KBM-7 (cell line): ENCODE results near the gene INTS7.

Source experiments
- DNase-seq: peaks from one replicate; pipeline ENCODE4 v3.0.0-alpha.2; 2015
- in situ Hi-C: fragments of 300-500 bp; cut with MboI; formaldehyde crosslinking; loops from 2 replicates; pipeline ENCODE4 v1.14.3; 2020; ENCODE audit warnings: low sequenced_read_pairs, low pct_unique_long_range_greater_than_20kb, mixed read lengths

INTS7 gene, protein sequence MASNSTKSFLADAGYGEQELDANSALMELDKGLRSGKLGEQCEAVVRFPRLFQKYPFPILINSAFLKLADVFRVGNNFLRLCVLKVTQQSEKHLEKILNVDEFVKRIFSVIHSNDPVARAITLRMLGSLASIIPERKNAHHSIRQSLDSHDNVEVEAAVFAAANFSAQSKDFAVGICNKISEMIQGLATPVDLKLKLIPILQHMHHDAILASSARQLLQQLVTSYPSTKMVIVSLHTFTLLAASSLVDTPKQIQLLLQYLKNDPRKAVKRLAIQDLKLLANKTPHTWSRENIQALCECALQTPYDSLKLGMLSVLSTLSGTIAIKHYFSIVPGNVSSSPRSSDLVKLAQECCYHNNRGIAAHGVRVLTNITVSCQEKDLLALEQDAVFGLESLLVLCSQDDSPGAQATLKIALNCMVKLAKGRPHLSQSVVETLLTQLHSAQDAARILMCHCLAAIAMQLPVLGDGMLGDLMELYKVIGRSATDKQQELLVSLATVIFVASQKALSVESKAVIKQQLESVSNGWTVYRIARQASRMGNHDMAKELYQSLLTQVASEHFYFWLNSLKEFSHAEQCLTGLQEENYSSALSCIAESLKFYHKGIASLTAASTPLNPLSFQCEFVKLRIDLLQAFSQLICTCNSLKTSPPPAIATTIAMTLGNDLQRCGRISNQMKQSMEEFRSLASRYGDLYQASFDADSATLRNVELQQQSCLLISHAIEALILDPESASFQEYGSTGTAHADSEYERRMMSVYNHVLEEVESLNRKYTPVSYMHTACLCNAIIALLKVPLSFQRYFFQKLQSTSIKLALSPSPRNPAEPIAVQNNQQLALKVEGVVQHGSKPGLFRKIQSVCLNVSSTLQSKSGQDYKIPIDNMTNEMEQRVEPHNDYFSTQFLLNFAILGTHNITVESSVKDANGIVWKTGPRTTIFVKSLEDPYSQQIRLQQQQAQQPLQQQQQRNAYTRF

DNA sequence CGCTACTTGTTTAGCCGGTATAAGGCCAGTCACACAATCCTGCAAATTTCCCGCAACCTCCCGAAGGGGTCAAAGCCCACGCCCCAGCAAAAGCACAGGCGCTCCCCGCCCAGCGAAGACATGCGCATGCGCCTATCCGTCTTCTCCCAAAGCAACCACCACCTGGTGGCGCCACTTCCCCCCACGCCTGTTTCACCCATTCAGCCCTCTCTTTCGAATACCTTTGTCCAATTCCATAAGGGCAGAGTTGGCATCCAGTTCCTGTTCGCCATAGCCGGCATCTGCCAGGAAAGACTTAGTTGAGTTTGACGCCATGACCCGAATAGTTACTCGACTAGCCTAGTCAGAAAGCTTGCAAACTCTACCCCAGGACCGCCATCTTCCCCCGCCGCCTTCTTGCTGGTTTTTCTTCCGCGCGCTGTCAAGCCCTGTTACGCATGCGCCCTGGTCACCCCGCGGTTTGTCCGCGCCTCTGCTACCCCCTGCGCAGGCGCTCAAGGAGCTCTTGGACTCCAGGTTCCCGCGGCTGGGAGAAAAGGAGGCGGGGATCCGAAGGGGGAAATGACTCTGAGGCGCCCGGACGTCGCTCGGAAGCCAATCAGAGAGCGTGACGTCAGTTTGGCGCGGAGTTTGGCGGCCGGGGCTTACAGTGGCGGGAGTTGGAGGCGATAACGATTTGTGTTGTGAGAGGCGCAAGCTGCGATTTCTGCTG is at the start of gene INTS7, which contains the start of gene DTL:
Gene INTS7, minus strand, starts transcription at position 435 of the 712 bp plus-strand sequence. Its CDS starts 120 bp downstream, at position 315.
Gene DTL, plus strand, starts transcription at position 626 of the 712 bp plus-strand sequence. CDS start 143 bp downstream, outside the sequence.
- in situ Hi-C loops = loop anchor here (25.0 kb wide), 1 partner anchor 348 kb away; the partner anchor contains the start of gene NEK2
- peak; percentile 99 for DNase-seq

DNA sequence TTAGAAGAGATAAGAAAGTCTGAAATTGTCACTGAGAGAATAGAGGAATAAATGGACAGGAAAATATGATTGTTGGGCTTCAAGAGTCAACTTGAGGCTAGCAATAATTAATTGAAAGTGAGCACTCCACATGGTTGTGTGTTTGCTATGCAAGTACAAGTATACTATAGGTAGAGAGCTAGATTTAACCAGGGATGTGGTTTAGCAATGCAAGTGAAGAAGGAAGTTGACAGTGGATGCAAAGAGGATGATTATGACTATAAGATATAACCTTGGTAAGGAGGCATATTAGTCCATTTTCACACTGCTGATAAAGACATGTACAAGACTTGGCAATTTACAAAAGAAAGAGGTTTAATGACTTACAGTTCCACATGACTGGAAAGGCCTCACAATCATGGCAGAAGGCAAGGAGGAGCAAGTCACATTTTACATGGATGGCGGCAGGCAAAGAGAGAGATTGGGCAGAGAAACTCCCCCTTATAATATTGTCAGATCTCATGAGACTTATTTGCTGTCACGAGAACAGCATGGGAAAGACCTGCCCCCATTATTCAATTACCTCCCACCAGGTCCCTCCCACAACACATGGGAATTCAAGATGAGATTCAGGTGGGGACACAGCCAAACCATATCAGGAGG is 47.5 kb upstream of the INTS7 start:
- in situ Hi-C loops = no loop called here
- DNase-seq = no peak

DNA sequence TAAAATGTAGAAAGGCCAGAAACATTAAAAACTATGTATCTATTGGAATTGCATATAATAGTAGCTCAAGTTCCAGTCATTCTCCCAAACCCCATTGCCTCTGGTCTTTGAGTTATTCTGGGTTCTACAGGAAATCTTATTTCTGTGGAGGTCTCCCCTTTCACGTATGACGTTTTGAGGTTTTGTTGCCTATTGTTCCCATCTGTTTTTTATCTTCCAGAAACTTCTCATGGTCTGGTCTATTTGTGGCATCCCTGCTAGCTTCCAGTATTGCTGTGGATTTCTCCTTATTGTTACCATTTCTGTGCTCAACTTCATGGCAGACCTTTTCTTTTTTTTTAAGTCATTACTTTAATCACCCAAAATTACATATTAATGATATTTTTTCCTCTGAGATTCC is 43.5 kb upstream of the INTS7 start:
- DNase-seq = no peak
- in situ Hi-C loops = no loop called here

DNA sequence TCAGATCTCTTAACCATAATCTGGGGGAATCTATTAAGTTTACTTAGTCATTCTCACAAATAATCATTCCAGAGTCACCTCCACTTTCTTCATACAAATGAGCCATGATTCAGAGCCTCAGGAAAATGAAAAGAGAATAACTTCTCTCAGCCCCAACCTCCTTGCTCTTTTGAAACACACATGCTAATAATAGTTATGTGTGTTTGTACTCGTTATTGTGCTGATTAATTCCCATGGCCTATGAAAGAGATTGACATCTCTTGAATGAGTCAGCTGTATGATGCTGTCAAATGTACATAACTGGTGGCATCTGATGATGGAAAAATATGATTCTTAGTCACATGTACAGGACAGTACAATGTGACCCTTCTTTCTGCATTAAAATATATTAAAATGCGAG is 41.7 kb upstream of the INTS7 start:
- DNase-seq = no peak
- in situ Hi-C loops = no loop called here

DNA sequence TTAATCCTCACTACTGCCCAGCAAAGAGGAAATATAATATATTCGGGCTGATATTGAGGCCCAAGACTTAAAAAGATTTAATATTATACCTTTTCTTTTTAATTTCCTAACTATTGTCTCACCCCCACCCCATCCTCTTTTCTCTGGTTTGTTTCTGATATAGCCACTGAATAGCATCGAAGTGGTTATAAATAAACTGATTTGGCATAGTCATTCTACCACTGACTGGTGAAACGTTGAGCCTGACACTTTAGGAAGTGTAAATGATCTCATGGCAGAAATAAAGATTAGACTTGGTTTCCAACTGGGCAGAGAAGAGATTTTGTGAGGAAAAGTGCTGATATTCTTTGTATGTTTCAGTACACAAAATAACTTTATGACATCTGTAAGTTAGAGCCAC is 39.5 kb upstream of the INTS7 start:
- no peak for DNase-seq
- in situ Hi-C loops = loop anchor here (25.0 kb wide), 1 partner anchor 387 kb away; no protein-coding TSS in a partner anchor

DNA sequence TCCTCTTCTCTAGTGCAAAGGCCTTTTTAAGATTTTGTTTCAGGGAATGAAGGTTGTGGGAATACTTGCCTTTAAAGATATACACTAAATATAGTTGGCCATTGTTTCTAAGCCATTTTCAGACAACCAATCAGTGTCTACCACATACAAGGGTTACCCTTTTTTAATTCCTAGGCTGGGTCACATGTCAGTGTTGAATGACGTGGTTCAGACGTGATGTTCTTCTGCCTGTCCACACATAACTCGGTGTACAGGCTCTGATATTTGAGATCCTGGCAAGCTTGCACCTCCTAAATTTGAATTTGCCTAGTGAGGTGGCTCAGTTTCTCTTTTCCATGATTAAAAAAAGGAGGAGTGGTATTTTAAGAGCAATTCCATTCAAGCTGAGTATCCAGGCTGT is 39.0 kb upstream of the INTS7 start:
- no peak for DNase-seq
- in situ Hi-C loops = loop anchor here (25.0 kb wide), 1 partner anchor 388 kb away; no protein-coding TSS in a partner anchor

DNA sequence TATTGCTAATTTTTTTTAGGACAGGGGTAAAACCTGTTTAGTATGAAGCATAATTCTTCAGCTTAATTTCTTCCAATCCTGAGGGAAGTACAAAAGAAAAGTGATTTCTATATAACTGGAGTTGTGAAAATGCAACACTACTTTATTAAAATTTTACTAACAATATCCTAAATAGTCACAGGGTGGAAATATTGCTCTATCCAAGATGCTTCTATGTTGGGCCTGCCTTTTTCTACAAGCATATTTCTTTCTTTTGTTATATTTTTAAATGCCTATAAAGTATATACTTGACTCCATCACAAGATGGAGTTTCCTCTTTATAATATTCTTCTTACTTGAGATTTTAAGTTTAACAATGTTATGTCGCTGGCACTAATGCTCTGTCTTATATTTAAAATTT is 38.1 kb upstream of the INTS7 start:
- DNase-seq = no peak
- in situ Hi-C loops = loop anchor here (25.0 kb wide), 1 partner anchor 389 kb away; no protein-coding TSS in a partner anchor

DNA sequence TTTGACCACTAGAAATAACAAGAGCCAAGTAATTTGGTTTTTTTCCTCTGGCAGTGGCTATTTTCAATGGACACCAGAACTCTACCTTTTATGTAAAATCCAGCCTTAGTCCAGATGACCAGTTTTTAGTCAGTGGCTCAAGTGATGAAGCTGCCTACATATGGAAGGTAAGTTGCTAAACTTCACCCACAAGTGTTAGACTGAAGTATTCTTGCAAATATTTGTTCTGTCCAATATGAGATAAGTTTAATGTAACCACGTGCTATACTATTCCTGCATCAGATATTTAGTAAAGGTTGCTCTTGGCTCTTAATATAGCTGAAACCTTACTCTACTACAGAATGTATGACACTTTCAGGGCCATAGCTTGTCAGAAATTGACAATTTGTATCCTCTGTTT is 36.7 kb upstream of the INTS7 start:
- in situ Hi-C loops = loop anchor here (25.0 kb wide), 1 partner anchor 390 kb away; no protein-coding TSS in a partner anchor
- no peak for DNase-seq

DNA sequence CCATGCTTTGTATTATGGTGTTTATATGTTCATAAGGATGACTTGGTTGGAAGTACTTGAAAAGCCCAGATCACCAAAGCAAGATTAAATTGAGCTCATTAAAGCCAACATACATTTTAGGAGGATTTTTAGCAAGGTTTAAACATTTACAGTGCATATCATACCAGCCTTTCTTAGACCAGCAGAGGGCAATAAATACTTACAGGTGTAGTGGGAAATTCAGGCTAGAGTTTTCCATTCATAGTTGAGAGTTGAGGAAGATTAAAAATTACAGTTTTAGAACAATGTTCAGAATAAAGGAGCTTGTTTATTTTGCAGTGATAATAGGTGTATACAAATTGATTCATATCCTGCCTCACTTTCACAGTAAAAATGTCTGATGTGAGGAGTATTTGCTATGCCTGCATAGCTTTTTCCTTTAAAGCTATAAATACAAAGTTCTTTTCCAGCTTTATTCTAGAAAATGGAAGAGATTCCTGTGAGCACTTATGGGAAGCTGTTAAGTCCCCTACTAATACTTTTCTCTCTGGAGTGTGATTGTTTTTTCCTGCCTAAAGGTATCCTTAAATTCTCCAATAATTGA is 35.5 kb upstream of the INTS7 start:
- in situ Hi-C loops = loop anchor here (25.0 kb wide), 1 partner anchor 391 kb away; no protein-coding TSS in a partner anchor
- DNase-seq = peak; percentile 58

DNA sequence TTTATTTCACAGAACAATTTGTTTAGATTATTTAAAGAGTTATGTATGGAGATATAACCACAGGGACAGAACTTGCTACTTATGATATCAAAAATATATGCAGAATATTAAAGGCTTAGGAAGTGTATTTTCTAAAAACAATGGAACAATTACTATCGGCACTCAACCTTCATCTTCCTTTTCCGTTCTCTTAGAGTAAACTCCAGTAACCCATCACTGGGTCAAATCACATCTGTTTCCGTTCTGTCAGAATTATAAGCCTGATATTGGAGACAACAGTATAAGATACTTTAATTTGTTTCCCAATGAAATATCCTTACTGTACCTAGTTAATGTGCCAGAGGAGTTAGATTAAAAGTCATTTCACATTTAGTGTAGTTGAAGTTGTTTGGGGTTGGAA is 32.4 kb upstream of the INTS7 start:
- no peak for DNase-seq
- in situ Hi-C loops = loop anchor here (25.0 kb wide), 1 partner anchor 395 kb away; no protein-coding TSS in a partner anchor

DNA sequence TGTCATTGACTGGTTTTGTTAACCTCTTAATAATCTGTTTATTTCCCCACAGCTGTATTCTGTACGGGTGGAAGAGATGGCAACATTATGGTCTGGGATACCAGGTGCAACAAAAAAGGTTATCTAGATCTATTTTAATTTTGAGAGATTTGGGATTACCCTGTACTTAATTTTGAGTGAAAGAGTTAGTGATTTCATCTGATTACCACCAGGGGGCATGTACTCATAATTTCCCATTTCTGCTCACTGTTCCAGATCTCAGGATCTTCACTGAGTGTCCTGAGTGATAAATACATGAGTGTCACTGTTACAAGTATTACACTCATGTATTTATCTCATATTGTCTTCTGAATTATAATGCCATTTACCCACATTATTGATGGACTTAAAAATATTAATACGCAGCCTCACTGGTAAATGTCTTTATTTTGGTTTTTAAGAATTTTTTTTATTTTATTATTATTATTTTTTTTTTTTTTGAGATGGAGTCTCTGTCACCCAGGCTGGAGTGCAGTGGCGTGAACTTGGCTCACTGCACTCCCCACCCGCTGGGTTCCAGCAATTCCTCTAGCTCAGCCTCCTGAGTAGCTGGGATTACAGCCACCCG is 27.6 kb upstream of the INTS7 start:
- in situ Hi-C loops = loop anchor here (25.0 kb wide), 1 partner anchor 399 kb away; no protein-coding TSS in a partner anchor
- DNase-seq = peak; percentile 37

DNA sequence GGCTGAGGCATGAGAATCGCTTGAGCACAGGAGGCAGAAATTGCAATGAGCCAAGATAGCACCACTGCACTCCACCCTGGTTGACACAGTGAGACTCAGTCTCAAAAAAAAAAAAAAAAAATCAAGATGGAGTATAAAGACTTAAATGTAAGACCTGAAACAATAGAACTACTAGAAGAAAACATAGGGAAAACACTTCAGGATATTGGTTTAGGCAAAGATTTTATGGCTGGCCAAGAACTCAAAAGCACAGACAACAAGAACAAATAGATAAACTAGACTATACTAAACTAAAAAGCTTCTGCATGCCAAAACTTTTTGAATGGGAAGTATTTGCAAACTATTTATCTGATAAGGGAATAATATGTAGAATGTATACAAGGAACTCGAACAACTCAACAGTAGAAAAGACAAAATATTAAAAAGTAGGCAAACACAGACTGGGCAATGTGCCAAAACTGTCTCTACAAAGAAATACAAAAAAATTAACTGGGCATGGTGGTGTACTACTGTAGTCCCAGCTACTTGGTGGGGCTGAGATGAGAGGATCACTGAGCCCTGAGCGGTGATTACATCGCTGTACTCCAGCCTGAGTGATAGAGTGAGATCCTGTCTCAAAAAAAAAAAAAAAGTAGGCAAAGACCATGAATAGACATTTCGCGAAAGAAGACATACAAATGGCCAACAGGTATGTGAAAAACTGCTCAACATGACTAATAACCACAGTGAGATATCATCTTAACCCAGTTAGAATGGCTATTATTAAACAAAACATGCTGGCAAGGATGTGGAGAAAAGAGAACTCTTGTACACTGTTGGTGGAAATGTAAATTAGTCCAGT is 25.5 kb upstream of the INTS7 start:
- no peak for DNase-seq
- in situ Hi-C loops = loop anchor here (25.0 kb wide), 1 partner anchor 401 kb away; no protein-coding TSS in a partner anchor

DNA sequence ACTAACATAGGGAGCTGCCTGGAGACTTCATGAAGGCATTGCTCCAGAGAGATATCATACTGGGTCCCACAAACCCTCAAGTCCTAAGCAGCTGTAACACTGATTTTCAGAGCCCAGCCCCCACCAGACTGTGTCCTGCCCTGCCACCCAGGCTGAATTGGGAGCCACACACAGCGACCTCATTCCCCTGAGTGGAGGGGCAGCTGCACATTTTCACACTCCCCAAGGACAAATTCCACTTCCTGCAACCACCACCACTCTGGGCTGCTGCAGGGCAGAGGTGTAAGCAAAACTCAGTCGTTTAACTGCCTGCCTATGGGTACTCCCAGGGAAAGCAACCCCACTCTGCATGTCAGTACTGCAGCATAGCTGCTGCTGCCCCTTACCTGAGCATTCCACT is 20.0 kb upstream of the INTS7 start:
- DNase-seq = no peak
- in situ Hi-C loops = loop anchor here (25.0 kb wide), 1 partner anchor 407 kb away; no protein-coding TSS in a partner anchor

DNA sequence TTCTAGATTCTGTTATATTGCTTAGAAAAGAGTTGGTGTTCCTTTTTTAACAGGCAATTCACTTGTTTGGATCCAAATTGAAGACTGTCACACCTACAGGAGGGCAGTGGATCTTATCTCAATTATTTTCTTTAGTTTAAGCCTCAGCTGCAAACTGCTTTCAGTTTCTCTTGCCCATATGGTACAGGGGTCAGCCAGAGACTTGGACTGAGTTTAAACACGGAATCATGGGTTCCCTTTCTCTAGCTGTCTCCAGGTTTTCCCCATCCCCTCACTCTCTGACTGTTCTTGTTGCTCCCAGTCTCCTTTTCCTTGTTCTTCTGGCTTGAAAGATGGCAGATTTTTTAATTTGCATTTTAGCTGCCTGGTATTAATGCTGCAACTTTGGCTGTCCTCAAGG is 18.6 kb upstream of the INTS7 start:
- in situ Hi-C loops = loop anchor here (25.0 kb wide), 1 partner anchor 408 kb away; no protein-coding TSS in a partner anchor

DNA sequence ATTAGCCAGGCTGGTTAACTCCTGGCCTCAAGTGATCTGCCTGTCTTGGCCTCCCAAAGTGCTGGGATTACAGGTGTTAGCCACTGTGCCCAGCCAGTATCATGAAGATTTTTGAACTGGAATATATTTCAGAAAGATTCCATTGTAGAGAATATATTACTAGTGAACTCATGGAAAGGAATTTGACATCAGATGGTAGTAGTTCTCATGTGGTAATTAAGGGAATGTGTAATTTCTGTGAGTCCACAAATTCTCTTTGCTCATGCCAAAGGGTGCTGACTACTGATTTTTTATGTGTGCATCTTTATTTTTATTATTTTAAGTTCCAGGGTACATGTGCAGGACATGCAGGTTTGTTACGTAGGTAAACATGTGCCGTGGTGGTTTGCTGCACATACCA is 10.6 kb upstream of the INTS7 start:
- in situ Hi-C loops = loop anchor here (25.0 kb wide), 1 partner anchor 359 kb away; the partner anchor contains the start of gene NEK2
- DNase-seq = no peak

More for the DNA sequence above, 18.6 kb upstream of the INTS7 start:
- no peak for DNase-seq

DNA sequence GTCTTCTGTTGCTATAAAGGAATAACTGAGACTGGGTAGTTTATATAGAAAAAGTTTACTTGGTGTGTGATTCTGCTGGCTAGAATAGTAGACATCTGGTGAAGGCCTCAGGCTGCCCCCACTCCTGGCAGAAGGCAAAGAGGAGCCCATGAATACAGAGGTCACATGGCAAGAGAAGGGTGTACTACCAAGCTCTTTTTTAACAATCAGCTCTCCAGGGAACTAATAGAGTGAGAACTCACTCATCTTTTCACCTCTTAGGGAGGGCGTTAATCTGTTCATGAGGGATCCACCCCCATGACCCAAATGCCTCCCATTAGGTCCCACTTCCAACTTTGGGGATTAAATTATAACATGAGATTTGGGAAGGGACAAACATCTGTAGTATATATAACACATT is 9.5 kb upstream of the INTS7 start:
- in situ Hi-C loops = loop anchor here (25.0 kb wide), 1 partner anchor 358 kb away; the partner anchor contains the start of gene NEK2

More for the DNA sequence above, 9.5 kb upstream of the INTS7 start:
- DNase-seq = no peak
